Effector memory CD8-positive, alpha-beta T cell (primary cell): ENCODE results near the gene GBP7.
"Not testable (repeated sequence)": the region's sequence is repeated elsewhere in the genome, so short reads cannot be mapped to it uniquely, and the experiment has no call there.

Experiments used
- ATAC-seq: fragments of 150-1000 bp; cut with Tn5 transposase; replicated peaks from 2 replicates; pipeline ENCODE4 v1.10.0; 2021; ENCODE audit warnings: mild to moderate bottlenecking, moderate library complexity
- DNase-seq, 3 experiments: peaks; one replicate each; pipeline ENCODE4 v3.0.0; 2021
- H3K27ac Mint-ChIP-seq, 2 donors: one replicate each; pipeline ENCODE4 v1.8.0; 2022; ENCODE audit warnings: mild to moderate bottlenecking in 2 of 2, mixed read lengths in 2 of 2, moderate library complexity in 2 of 2
- H3K27me3 Mint-ChIP-seq, 2 donors: one replicate each; pipeline ENCODE4 v1.8.0; 2022; ENCODE audit warnings: mixed read lengths in 2 of 2
- H3K36me3 Mint-ChIP-seq: one replicate; pipeline ENCODE4 v1.8.0; 2022; ENCODE audit warnings: mild to moderate bottlenecking, moderate library complexity, mixed read lengths; ENCODE audit not compliant: insufficient read depth
- H3K4me1 Mint-ChIP-seq, 2 donors: one replicate each; pipeline ENCODE4 v1.8.0; 2022; ENCODE audit warnings: low read depth in 2 of 2, mixed read lengths in 2 of 2
- H3K4me3 Mint-ChIP-seq, 2 donors: one replicate each; pipeline ENCODE4 v1.8.0; 2022; ENCODE audit warnings: mild to moderate bottlenecking in 2 of 2, mixed read lengths in 2 of 2, moderate library complexity in 2 of 2
- H3K9me3 Mint-ChIP-seq, 2 donors: one replicate each; pipeline ENCODE4 v1.8.0; 2022; ENCODE audit warnings: mixed read lengths in 2 of 2

The GBP7 gene

DNA sequence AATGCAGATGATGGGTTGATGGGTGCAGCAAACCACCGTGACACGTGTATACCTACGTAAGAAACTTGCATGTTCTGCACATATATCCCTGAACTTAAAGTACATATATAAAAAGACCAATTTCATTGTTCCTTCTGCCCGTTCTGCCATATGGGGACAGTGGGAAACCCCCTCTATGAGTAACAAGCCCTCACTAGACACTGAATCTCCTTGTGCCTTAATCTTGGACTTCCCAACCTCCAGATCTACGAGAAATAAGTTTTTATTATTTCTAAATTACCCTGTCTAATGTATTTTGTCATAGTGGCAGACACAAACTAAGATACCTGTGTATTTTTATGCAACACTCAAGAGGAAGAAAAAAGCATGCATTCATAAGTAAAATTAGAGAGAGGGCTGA lies 10.0 kb downstream of the GBP7 start:
- Mint-ChIP-seq H3K36me3 (no peaks in the 10 kb centered on the region), H3K4me3 (no peak overlapping the region), H3K9me3 (peaks cover 2 to 6% of the 10 kb centered on the region in 2 donors), H3K4me1 (peaks cover 0 to 2% of the 10 kb centered on the region in 2 donors), H3K27ac (no peak overlapping the region), H3K27me3 (no peaks in the 10 kb centered on the region)
- no peak for DNase-seq
- no peak for ATAC-seq

DNA sequence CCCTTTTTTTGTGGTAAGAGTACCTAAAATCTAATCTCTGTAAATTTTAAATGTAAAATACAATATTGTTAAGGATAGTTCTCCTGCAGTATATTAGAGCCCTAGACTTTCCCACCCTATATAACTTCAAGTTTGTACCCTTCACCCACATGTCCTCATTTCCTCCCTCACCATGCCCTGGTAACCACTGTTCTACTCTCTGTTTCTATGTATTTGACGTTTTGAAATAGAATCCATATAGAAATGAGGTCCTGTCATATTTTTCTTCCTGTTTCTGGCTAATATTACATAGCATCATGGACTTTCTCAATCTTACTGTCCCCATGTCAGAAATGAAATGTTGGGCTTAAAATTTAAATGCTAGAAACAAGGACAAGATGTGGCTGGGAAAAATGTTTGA lies 24.8 kb downstream of the GBP7 start:
- ATAC-seq (no peak), DNase-seq (no peak)
- Mint-ChIP-seq H3K36me3 (no peaks in the 10 kb centered on the region), H3K27ac (no peak overlapping the region), H3K4me3 (no peak overlapping the region), H3K9me3 (no peaks in the 10 kb centered on the region), H3K4me1 (peaks cover 2% of the 10 kb centered on the region in 2 donors), H3K27me3 (peaks cover 0 to 9% of the 10 kb centered on the region in 2 donors)

DNA sequence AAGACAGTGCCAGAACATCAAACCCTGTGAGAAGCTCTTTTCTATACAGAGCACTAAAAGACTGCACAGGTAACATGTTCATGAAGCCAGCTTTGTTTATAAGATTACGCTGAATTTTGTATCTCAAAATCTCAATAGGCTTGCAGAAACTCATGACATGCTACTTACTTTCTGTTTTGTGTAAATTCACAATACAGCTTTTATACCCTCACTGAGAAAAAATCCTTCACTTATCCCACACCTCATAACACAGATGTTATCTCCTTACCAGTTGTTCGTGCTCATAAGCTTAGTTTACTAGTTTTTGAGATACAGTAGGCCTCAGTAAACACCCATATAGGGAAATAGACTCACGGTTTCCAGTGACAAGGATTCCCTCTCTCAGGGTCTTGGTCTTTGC lies 25.8 kb downstream of the GBP7 start:
- DNase-seq = no peak

DNA sequence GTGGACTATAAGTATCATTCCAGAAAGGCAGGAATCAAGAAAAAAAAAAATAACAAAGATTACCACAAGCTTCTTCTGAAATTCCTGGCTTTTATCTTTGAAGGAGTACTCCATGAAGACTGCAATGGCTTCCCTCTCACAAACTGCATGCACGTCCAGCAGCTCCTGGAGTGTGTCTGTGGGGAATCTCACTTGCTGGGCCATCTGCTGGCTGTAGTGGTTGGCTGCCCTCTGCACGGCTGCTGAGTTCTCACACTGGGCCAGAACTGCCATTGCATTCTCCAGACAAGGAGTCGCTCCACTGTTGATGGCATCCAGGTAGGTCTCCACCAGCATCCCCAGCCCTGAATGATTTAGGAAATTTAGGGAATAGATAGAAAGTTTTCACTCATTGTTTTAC lies 26.6 kb downstream of the GBP7 start:
- peaks cover 0 to 9% of the 10 kb centered on the region in 2 donors for H3K27me3 Mint-ChIP-seq
- peaks cover 4 to 6% of the 10 kb centered on the region in 2 donors for H3K4me1 Mint-ChIP-seq
- H3K36me3 Mint-ChIP-seq = no peaks in the 10 kb centered on the region
- no peaks in the 10 kb centered on the region for H3K9me3 Mint-ChIP-seq
- no peak overlapping the region for H3K27ac Mint-ChIP-seq
- ATAC-seq = no peak
- no peak overlapping the region for H3K4me3 Mint-ChIP-seq
- no peak for DNase-seq

More for the DNA sequence above, 25.8 kb downstream of the GBP7 start:
- no peak for ATAC-seq
- H3K27ac Mint-ChIP-seq = no peak overlapping the region
- peaks cover 0 to 9% of the 10 kb centered on the region in 2 donors for H3K27me3 Mint-ChIP-seq
- no peak overlapping the region for H3K4me3 Mint-ChIP-seq
- no peaks in the 10 kb centered on the region for H3K9me3 Mint-ChIP-seq
- peaks cover 4 to 6% of the 10 kb centered on the region in 2 donors for H3K4me1 Mint-ChIP-seq
- no peaks in the 10 kb centered on the region for H3K36me3 Mint-ChIP-seq

DNA sequence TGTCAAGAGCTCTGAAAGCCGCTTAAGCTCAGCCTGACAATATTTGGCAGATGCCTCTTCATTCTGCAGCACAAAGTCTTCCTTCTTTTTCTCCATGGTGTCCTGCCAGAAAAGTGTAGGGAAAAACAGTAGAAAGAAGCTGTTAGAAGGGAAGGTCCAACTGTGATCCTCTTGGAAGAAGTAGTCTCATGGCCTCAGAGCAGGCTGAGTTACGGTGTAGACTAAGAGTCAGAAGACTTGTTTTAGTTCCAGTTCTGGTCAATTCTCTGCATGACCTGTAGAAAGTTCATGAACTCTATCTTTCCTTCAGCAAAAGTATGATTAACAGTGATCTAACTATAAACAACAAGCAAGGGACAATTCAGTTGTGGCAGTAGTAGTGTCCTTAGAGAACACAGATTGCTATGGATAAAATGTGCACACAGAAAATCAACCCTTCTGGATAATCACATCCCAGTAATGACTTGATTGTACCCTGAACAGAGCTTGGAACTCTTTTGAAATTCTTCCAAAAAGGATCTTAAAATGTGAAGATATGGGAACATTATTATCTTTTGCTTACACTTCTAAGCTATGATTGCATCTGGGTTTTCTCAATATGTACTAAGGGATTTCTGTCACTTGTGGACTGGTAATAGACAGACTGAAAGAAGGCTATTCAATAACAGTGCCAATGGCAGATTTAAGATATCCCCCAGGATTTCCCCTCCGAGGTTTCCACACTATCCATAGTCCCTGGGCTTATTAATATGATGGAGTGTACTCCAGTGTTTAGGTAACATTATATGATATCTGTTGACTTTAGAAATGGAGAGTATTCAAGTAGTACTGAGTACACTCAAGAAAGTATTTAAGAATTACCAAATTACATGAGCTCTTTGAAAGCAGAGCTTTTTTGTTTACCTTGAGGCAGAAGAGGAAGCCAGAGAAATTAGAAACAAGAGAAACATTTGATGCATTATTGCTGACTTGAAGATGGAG lies 27.8 kb downstream of the GBP7 start:
- no peaks in the 10 kb centered on the region for H3K9me3 Mint-ChIP-seq
- H3K4me3 Mint-ChIP-seq = no peak overlapping the region
- no peak for DNase-seq
- no peaks in the 10 kb centered on the region for H3K36me3 Mint-ChIP-seq
- peaks cover 4 to 6% of the 10 kb centered on the region in 2 donors for H3K4me1 Mint-ChIP-seq
- H3K27me3 Mint-ChIP-seq = peaks cover 0 to 9% of the 10 kb centered on the region in 2 donors
- ATAC-seq = no peak
- H3K27ac Mint-ChIP-seq = no peak overlapping the region

DNA sequence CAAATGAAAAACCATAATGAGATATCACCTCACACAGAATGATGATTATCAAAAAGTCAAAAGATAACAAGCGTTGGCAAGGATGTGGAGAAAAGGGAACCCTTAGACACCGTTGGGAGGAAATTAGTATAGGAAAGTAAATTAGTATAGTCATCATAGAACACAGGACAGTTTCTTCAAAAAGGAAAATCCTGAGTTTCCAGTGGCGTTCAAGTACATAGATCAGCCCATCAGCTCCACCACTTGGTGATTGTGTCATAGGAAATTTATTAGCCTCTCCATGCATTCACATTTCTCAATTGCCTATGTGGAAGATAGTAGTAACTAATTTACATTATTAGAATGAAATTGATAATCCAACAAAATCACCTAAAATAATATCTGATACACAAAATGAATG lies 29.1 kb downstream of the GBP7 start:
- Mint-ChIP-seq H3K27me3 (peaks cover 0 to 9% of the 10 kb centered on the region in 2 donors), H3K4me1 (peaks cover 4 to 6% of the 10 kb centered on the region in 2 donors), H3K4me3 (no peak overlapping the region), H3K27ac (no peak overlapping the region), H3K36me3 (no peaks in the 10 kb centered on the region), H3K9me3 (no peaks in the 10 kb centered on the region)
- DNase-seq (no peak), ATAC-seq (no peak)

DNA sequence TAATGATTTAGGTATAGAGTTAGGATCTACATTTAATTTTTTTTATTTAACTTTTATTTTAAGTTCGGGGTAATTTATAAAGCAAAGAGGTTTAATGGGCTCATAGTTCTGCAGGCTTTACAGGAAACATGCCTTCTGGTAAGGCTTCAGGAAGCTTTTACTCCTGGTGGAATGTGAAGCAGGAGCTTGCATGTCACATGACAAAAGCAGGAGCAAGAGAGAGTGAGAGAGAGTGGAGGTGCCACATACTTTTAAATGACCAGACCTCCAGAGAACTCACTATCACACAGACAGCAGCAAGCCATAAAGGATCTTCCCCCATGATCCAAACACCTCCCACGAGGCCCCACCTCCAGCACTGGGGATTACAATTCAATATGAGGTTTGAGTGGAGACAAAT lies 32.3 kb downstream of the GBP7 start:
- H3K27ac Mint-ChIP-seq = no peak overlapping the region
- H3K4me3 Mint-ChIP-seq = no peak overlapping the region
- no peak for DNase-seq
- no peaks in the 10 kb centered on the region for H3K9me3 Mint-ChIP-seq
- ATAC-seq = no peak
- peaks cover 0 to 9% of the 10 kb centered on the region in 2 donors for H3K27me3 Mint-ChIP-seq
- no peaks in the 10 kb centered on the region for H3K36me3 Mint-ChIP-seq
- H3K4me1 Mint-ChIP-seq = peaks cover 6 to 11% of the 10 kb centered on the region in 2 donors

DNA sequence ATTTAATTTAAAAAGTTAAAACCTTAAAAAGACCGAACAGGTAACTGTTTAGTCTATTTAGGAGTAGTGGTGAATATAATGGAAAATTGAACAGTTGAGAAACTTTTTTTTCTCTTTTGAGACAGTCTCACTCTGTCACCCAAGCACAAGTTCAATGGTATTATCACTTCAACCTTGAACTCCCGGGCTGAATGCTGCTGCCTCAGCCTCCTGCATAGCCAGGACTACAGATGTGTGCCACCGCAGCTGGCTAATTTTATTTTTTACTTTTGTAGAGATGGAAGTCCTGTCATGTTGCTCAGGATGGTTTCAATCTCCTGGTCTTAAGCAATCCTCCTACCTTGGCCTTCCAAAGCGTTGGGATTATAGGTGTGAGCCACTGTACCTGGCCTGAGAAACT lies 33.6 kb downstream of the GBP7 start:
- H3K9me3 Mint-ChIP-seq = no peaks in the 10 kb centered on the region
- ATAC-seq = no peak
- H3K4me1 Mint-ChIP-seq = peaks cover 6 to 11% of the 10 kb centered on the region in 2 donors
- H3K36me3 Mint-ChIP-seq = no peaks in the 10 kb centered on the region
- DNase-seq = no peak
- H3K4me3 Mint-ChIP-seq = no peak overlapping the region
- H3K27me3 Mint-ChIP-seq = no peaks in the 10 kb centered on the region
- H3K27ac Mint-ChIP-seq = no peak overlapping the region

DNA sequence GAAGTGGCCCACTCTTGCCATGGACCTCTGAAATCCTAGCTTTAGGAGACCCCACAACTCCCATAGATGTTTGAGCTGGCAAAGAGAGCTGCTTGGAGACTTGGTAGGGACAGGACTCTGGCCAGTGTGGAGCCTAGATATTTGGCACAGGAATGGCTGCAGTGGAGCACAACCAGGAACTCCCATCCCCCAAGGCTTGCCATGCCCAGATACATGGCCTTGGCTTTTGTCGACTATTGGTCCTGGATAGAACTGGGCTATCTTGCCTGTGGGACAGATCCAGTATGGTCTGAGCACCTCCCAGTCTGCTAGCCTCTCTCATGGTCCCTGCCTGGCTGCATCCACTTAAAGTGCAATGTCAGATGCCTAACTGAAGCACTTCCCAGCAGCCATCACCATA lies 42.1 kb downstream of the GBP7 start:
- Mint-ChIP-seq H3K27ac (no peak overlapping the region), H3K4me1 (peaks cover 8 to 9% of the 10 kb centered on the region in 2 donors), H3K36me3 (peaks cover 3% of the 10 kb centered on the region), H3K27me3 (no peaks in the 10 kb centered on the region), H3K9me3 (no peaks in the 10 kb centered on the region), H3K4me3 (no peak overlapping the region)
- DNase-seq = no peak
- ATAC-seq = no peak

DNA sequence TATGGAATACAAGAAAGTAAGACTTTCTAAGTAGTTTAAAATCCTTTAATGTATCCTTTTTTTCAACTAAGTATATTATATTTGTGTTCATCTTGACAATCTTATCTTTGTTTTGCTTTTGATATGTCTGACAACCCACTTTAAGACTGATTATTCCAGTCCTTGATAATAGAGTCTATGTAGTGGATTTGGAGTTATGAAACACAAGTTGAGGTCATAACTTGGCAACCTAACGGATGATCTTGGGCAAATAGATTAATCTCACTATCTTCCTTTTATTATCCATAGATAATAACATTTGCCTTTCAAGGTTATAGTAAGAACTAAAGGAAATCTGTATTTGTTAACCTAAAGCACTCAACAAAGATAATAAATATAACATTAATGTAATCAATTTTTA lies 45.1 kb downstream of the GBP7 start:
- ATAC-seq = no peak
- peaks cover 23 to 29% of the 10 kb centered on the region in 2 donors for H3K4me1 Mint-ChIP-seq
- peaks cover 24% of the 10 kb centered on the region for H3K36me3 Mint-ChIP-seq
- H3K27me3 Mint-ChIP-seq = no peaks in the 10 kb centered on the region
- no peak for DNase-seq
- no peak overlapping the region for H3K27ac Mint-ChIP-seq
- no peaks in the 10 kb centered on the region for H3K9me3 Mint-ChIP-seq
- no peak overlapping the region for H3K4me3 Mint-ChIP-seq

DNA sequence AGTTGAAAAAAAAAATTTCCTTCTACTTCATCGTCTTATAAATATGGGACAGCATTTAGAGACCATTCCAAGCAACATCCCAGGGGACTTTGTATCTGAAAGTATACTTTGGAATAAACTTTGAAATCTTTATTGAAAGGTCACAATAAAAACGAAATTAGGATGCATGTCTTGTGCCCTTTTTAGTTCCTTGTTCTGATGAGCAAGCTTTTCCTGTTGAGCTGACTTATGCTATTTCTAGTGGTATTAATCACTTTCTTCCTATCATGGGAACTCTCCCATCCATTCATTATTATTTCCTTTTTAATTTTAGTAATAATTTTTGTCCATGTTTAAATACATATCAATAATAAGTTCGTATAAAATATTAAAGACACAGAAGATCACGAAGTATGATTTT lies 45.9 kb downstream of the GBP7 start:
- H3K27me3 Mint-ChIP-seq = no peaks in the 10 kb centered on the region
- H3K9me3 Mint-ChIP-seq = no peaks in the 10 kb centered on the region
- H3K27ac Mint-ChIP-seq = no peak overlapping the region
- no peak for ATAC-seq
- H3K36me3 Mint-ChIP-seq = peaks cover 24% of the 10 kb centered on the region
- H3K4me3 Mint-ChIP-seq = no peak overlapping the region
- no peak for DNase-seq
- H3K4me1 Mint-ChIP-seq = peaks cover 28 to 35% of the 10 kb centered on the region in 2 donors

DNA sequence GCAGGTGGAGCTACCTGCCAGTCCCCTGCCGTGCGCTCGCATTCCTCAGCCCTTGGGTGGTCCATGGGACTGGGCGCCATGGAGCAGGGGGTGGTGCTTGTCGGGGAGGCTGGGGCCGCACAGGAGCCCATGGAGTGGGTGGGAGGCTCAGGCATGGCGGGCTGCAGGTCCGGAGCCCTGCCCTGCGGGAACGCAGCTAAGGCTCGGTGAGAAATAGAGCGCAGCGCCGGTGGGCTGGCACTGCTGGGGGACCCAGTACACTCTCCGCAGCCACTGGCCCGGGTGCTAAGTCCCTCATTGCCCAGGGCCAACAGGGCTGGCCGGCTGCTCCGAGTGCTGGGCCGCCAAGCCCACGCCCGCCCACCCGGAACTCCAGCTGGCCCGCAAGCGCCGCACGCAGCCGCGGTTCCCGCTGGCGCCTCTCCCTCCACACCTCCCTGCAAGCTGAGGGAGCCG lies 47.8 kb downstream of the GBP7 start:
- not testable (repeated sequence) for DNase-seq, H3K9me3 Mint-ChIP-seq, ATAC-seq, H3K27me3 Mint-ChIP-seq
- peaks cover 38 to 54% of the 10 kb centered on the region in 2 donors for H3K4me1 Mint-ChIP-seq
- H3K27ac Mint-ChIP-seq = peak overlapping the region in 1 of 2 donors; percentile 95
- H3K4me3 Mint-ChIP-seq = peak overlapping the region; percentile 90 to 100
- H3K36me3 Mint-ChIP-seq = peaks cover 25% of the 10 kb centered on the region

DNA sequence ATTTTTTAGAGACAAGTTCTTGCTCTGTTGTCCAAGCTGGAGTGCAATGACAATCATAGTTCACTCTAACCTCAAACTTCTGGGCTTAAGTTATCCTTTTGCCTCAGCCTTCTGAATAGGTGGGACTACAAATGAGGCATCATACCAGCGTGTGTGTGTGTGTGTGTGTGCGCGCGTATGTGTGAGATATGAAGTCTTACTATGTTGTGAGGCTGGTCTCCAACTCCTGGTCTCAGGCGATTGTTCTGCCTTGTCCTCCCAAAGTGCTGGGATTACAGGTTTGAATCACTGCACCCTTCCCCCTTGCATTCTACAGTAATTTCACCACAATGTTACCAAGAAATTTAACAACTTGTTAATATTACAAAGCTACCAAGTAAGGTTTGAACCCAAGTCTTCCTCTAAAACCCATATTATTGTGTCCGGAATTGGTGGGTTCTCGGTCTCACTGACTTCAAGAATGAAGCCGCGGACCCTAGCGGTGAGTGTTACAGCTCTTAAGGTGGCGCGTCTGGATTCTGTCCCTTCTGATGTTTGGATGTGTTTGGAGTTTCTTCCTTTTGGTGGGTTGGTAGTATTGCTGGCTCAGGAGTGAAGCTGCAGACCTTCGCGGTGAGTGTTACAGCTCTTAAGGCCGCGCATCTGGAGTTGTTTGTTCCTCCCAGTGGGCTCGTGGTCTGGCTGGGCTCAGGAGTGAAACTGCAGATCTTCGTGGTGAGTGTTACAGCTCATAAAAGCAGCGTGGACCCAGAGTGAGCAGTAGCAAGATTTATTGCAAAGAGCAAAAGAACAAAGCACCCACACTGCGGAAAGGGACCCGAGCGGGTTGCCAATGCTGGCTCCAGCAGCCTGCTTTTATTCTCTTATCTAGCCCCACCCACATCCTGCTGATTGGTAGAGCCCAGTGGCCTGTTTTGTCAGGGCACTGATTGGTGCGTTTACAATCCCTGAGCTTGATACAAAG lies 48.9 kb downstream of the GBP7 start:
- H3K27me3 Mint-ChIP-seq, H3K9me3 Mint-ChIP-seq: not testable (repeated sequence)
- peaks cover 36% of the 10 kb centered on the region for H3K36me3 Mint-ChIP-seq
- peaks cover 45 to 61% of the 10 kb centered on the region in 2 donors for H3K4me1 Mint-ChIP-seq
- peak overlapping the region; percentile 90 to 100 for H3K4me3 Mint-ChIP-seq
- ATAC-seq (peak; percentile 30), DNase-seq (peak; percentile 64 to 72 (median 64))
- H3K27ac Mint-ChIP-seq = peak overlapping the region; percentile 95 to 99
